H1 (cell line): ENCODE data around the gene RREB1. TPM values are rescaled to one million over a fixed set of nuclear protein-coding genes. Genes with fewer than 3 reads are reported as not detected.

Experiments used
- CBX5 ChIP-seq: fragments of 300-800, 300-1000 bp; sonication (generic); IDR thresholded peaks from 2 replicates; pipeline ENCODE4 v1.7.1; 2016; ENCODE audit warnings: antibody characterized with exemption, low read length, low read depth
- CBX8 ChIP-seq: fragments of 300-800, 300-1000 bp; sonication (generic); IDR thresholded peaks from 2 replicates; pipeline ENCODE4 v1.7.1; 2016; ENCODE audit warnings: low read depth, low read length, borderline replicate concordance
- POLR2AphosphoS5 ChIP-seq: IDR thresholded peaks from 2 replicates; pipeline ENCODE4 v1.6.1; 2011; ENCODE audit warnings: low read depth, low read length
- POU5F1 ChIP-seq: IDR thresholded peaks from 2 replicates; pipeline ENCODE4 v1.6.1; 2011; ENCODE audit warnings: low read depth, mild to moderate bottlenecking, low read length, moderate library complexity
- SUZ12 ChIP-seq: fragments of 200-600 bp; sonication (generic); IDR thresholded peaks from 2 replicates; pipeline ENCODE4 v1.6.1; 2012; ENCODE audit warnings: mild to moderate bottlenecking, inconsistent platforms, low read length, moderate library complexity, mixed read lengths
- polyA plus RNA-seq, 7 experiments: library from polyadenylated mRNA; depleted of rRNA in 3 of 7; stranded (reverse) in 5 of 7; unstranded in 2 of 7; fragments of >200 nt in 5 of 7; fragments of 200-250 nt in 2 of 7; gene quantifications; 1 replicate in 5 of 7; 2 replicates in 1 of 7; 4 replicates in 1 of 7; pipeline versions ENCODE4 v1.2.1 to v1.2.3, GENCODE V29; 2011 to 2013; ENCODE audit warnings: missing spikeins in 2 of 7, mixed read lengths in 2 of 7
- total RNA-seq: library from RNA; stranded (reverse); fragmentation: NEBNext Ultra II Directional; extraction: Animal tissue kit (Norgen Biotek cat#: 25700); gene quantifications from 2 replicates; pipeline ENCODE4 v1.2.1, GENCODE V29; 2021

Gene RREB1
- total and polyA plus RNA-seq, 2 of the 8 experiments (the other 6 are each of a cell fraction or from before 2014, with no cell fraction given), result 3.9 to 34.7 TPM

DNA sequence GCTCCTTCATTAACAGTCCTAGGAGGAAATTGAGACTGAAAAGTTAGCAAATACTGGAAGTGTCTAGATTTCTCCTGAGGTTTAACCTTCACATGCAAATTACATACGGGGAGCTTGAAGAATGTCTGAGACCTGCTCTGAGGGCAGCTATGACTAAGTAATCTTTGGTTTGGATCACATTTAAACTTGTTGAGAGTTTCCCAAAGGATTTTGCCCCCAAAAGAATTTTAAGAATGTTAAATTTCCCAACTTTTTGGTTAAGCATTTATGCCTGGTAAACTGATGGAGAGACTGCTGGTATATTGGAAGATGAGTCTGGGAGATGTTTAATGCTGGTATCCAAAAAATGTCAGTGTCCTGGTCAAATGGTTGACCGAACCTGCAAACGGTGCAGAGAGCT is 97.0 kb downstream of the RREB1 start (continued):
- TF ChIP-seq CBX5, result no peak
- TF ChIP-seq CBX8, result no peak
- no peak for TF ChIP-seq POU5F1
- no peak for TF ChIP-seq POLR2AphosphoS5
- no peak for TF ChIP-seq SUZ12
- TF ChIP-seq, all 59 proteins: peak for 0
